Spinal cord (tissue), 10 donors: ENCODE measurements around the gene TRAM2. TPM values are rescaled to one million over a fixed set of nuclear protein-coding genes. Genes with fewer than 3 reads are reported as not detected.

Experiments used
- DNase-seq, 6 donors: peaks; one replicate each; pipeline versions ENCODE4 v3.0.0 to v3.0.0-alpha.2; 2013 to 2015; ENCODE audit warnings: low spot score in 6 of 6, low read depth in 4 of 6
- H3K27ac ChIP-seq: one replicate; pipeline ENCODE4 v1.5.1; 2013; ENCODE audit warnings: low read depth, low read length, control low read depth
- H3K27me3 ChIP-seq: one replicate; pipeline ENCODE4 v1.6.1; 2013; ENCODE audit warnings: low read length; ENCODE audit not compliant: control insufficient read depth, insufficient read depth
- H3K36me3 ChIP-seq: one replicate; pipeline ENCODE4 v1.6.1; 2013; ENCODE audit warnings: low read length; ENCODE audit not compliant: control insufficient read depth, insufficient read depth
- H3K4me1 ChIP-seq: one replicate; pipeline ENCODE4 v1.6.1; 2013; ENCODE audit warnings: low read length; ENCODE audit not compliant: control insufficient read depth, insufficient read depth
- H3K4me3 ChIP-seq: one replicate; pipeline ENCODE4 v1.5.1; 2013; ENCODE audit warnings: low read depth, low read length, control low read depth
- H3K9me3 ChIP-seq: one replicate; pipeline ENCODE4 v1.6.1; 2013; ENCODE audit warnings: low read length; ENCODE audit not compliant: control insufficient read depth, insufficient read depth
- WGBS: methylation state at CpG from one replicate; pipeline ENCODE4 v1.1.5; 2013; ENCODE audit warnings: missing lambda C conversion rate; ENCODE audit not compliant: insufficient coverage; 5-methylcytosine and 5-hydroxymethylcytosine counted together
- polyA plus RNA-seq, 2 donors: library from polyadenylated mRNA; unstranded; fragments of 120-200 nt; gene quantifications; one replicate each; pipeline ENCODE4 v1.2.1, GENCODE V29; 2013; ENCODE audit not compliant: insufficient read length in 2 of 2
- total RNA-seq, 2 donors: library from RNA; depleted of rRNA in 1 of 2; stranded (reverse); fragments of 120-200 nt in 1 of 2; fragments of >200 nt in 1 of 2; gene quantifications; one replicate each; pipeline versions ENCODE4 v1.2.3 to v1.2.4, GENCODE V29; 2013 to 2014
- donor health status: healthy.

TRAM2 gene
- total and polyA plus RNA-seq, 4 donors = 8.6 to 25.4 (median 10.1) TPM

DNA sequence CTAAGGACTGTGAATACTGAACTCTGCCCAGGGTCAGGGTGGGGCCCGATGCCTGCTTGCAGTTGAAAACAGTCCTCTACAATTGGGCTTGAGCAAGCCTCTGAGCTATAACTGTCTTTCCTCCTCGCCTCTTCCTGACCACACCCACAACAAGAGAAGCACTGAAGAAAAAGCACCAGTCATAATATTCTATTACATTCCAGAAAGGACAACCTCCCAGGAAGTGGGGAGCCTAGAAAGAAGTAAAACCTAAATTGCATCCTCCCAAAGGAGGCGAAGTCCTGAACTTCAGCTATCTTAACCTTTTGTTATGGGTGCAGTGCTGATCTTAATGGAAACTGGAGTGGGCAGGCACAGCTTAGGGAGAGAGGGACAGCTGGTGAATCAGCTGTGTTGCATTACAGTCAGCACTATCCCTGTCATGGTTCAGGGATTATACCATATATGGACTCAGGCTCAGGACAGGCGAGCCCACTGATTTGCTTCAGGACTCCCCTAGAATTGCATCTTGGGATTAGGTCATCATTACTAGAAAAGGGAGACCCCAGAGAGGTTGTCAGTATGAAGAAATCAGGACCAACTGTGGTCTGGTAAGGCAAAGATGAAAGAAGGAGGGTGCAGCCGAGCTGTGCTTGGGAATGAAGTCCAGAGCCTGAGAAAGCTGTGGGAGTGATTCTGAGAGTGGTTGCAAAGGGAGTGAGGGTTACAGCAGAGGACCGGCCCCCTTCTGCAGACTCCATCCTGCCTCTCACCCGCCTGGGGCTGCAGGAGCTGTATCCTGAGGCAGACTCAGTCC lies 18.3 kb upstream of the TRAM2 start:
- Histone ChIP-seq H3K27ac (peak overlapping the region; percentile 62), H3K9me3 (no peaks in the 10 kb centered on the region), H3K4me3 (no peak overlapping the region), H3K36me3 (no peaks in the 10 kb centered on the region), H3K4me1 (peaks cover 19% of the 10 kb centered on the region), H3K27me3 (peaks cover 2% of the 10 kb centered on the region)
- DNase-seq = peak in 2 of 6 donors; percentile 29 to 51
- 50% methylated on average over 4 of the region's 7 CpGs for WGBS

DNA sequence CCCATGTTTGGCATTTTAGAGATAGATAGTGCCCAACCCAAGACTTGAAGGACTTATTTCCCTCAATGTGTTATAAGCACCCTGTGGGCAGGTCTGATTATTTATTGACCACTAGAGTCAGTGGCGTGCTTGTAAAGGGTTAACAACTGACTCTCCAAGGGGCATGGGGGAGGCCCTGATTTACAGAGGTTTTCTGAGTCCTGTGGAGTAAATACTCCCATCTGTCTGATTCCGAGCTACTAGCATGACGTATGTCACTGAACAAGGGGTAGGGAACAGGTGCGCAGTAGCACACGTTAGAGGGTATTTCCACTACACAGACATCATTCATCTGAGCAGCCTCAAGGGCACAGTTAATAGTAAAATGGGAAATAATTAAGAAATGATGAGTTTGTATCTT lies 17.4 kb upstream of the TRAM2 start:
- Histone ChIP-seq H3K27ac (no peak overlapping the region), H3K9me3 (no peaks in the 10 kb centered on the region), H3K4me3 (no peak overlapping the region), H3K27me3 (peaks cover 2% of the 10 kb centered on the region), H3K4me1 (peaks cover 28% of the 10 kb centered on the region), H3K36me3 (no peaks in the 10 kb centered on the region)
- 88% methylated on average over 1 of the region's 5 CpGs for WGBS
- no peak for DNase-seq

DNA sequence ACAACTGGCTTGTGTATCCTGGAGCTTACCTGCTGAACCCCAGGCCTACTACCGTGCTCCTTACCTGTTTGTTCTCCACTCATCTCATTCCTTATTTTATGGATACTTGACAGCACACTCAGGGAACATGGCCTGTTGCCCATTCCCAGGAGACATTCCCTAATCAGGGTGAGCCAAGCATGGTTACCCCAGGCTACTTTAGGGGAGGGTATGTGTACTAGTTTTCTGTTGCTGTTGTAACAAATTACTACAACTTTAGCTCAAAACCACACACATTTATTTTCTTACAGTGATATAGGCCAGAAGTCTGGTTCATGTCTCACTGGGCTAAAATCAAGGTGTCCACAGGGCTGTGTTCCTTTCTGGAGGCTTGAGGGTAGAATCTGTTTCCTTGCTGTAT lies 15.0 kb upstream of the TRAM2 start:
- Histone ChIP-seq H3K4me3 (no peak overlapping the region), H3K9me3 (no peaks in the 10 kb centered on the region), H3K4me1 (peaks cover 31% of the 10 kb centered on the region), H3K36me3 (no peaks in the 10 kb centered on the region), H3K27ac (no peak overlapping the region), H3K27me3 (no peaks in the 10 kb centered on the region)
- no peak for DNase-seq
- 57% methylated on average over 1 of the region's 1 CpG for WGBS

DNA sequence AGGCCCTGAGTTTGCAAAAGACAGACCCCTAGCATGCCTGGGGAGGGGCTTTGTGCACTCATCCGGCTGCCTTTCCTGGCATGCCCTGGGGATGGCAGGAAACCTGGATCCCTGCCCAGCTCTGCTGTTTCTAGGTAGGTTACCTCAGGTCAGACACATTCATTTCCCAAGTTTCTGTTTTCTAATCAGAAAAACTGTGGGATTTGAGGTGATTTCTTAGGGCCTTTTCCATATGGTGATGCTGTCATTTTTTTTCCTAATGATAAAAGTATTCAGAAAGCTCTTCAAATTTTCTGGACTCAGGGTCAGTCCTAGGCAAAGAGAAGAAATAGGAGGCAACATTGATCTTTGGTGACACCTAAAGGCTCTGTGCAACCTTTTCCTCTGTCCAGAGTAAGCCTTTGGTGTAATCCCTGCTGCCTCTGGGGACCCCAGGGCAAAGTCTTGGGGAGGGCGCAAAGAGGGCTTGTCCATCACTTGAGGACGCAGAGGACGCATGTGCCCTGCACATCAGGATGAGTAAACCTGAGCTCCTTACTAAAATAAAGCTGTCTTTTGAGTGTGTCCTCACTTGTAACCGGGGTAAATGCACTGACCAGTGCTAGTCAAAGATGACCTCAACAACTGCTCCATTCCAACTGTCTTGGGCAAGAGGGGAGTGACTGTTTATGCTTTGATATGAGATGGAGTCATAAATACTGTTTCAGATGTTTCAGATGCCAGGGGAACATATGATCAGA lies 13.5 kb upstream of the TRAM2 start:
- Histone ChIP-seq H3K9me3 (no peaks in the 10 kb centered on the region), H3K27me3 (no peaks in the 10 kb centered on the region), H3K27ac (no peak overlapping the region), H3K4me3 (no peak overlapping the region), H3K36me3 (no peaks in the 10 kb centered on the region), H3K4me1 (peaks cover 25% of the 10 kb centered on the region)
- DNase-seq = peak in 2 of 6 donors; percentile 66 to 69
- WGBS = 96% methylated on average over 3 of the region's 5 CpGs

DNA sequence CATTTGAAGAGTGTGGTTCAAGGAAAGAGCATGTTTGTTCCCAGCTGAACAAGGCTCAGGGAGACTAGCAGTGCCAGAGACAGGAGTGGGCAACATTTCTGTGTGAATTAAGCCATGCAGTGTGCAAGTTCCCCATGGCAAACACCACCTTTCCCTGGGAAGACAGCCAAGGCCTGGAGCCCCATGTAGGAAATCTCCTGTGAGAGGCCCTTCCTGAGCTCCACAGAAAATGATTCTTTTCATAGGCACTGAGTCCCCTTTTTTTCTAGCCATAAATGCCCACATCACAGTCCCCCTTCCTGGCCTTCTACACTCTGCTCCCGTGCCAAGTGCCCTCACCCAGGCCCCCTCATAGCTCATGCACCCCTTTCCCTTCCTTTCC lies 11.8 kb upstream of the TRAM2 start:
- H3K36me3 ChIP-seq = no peaks in the 10 kb centered on the region
- no peaks in the 10 kb centered on the region for H3K9me3 ChIP-seq
- H3K27me3 ChIP-seq = no peaks in the 10 kb centered on the region
- H3K27ac ChIP-seq = peak overlapping the region; percentile 45
- DNase-seq = peak in 2 of 6 donors; percentile 55 to 78
- WGBS = 33% methylated on average over 1 of the region's 1 CpG
- H3K4me3 ChIP-seq = no peak overlapping the region
- peaks cover 23% of the 10 kb centered on the region for H3K4me1 ChIP-seq

DNA sequence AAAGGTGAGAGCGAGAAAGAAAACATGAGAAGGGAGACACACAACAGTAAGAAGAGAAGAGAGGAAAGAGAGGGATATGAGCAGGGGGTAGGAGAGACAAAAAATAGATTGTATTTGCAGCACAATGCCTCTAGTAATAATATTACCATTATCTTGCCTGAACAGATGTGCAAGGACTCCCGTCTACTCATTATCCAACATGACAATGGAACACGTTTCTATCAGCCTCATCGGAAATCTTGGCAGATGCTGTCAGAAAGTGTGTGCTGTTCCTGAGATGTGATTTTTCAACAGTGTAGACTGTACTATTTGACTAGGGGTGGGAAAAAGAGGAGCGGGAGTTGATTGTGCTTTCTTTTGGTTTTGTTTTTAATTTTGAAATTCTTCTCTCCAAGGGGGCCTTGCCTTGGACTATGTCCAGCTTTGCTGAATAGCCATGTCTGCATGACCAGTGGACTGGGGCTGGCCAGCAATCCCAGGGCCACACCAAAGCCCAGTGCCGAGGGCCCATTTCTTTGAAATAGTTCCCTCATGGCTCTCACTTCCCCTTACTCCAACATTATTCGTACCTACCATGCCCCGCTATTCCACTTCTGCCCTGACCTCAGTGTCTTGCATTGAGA lies 11.3 kb upstream of the TRAM2 start:
- H3K36me3 ChIP-seq = no peaks in the 10 kb centered on the region
- peaks cover 23% of the 10 kb centered on the region for H3K4me1 ChIP-seq
- no peak overlapping the region for H3K4me3 ChIP-seq
- no peaks in the 10 kb centered on the region for H3K9me3 ChIP-seq
- 41% methylated on average over 3 of the region's 8 CpGs for WGBS
- peak in 1 of 6 donors; percentile 10 for DNase-seq
- H3K27ac ChIP-seq = no peak overlapping the region
- H3K27me3 ChIP-seq = no peaks in the 10 kb centered on the region

DNA sequence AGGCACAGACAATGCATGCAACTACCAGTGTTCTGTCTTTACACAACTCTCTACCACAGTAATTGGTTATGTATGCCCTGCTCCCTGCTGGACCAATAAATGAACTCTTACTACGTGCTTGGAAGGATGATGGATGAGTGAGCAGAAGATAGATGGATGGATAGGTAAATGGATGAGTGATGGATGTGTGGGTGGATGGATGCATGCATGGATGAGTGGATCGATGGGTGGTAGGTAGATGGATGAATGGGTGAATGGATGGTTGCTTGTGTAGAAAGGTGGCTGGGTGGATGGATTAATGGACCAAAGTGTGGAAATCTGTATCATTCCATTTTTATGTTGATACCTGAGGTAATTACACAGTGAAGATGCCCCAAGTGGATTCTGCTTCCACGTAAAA lies 10.1 kb upstream of the TRAM2 start:
- peaks cover 23% of the 10 kb centered on the region for H3K4me1 ChIP-seq
- H3K27me3 ChIP-seq = no peaks in the 10 kb centered on the region
- H3K9me3 ChIP-seq = no peaks in the 10 kb centered on the region
- no peak for DNase-seq
- 86% methylated on average over 2 of the region's 3 CpGs for WGBS
- H3K4me3 ChIP-seq = no peak overlapping the region
- H3K36me3 ChIP-seq = no peaks in the 10 kb centered on the region
- no peak overlapping the region for H3K27ac ChIP-seq

DNA sequence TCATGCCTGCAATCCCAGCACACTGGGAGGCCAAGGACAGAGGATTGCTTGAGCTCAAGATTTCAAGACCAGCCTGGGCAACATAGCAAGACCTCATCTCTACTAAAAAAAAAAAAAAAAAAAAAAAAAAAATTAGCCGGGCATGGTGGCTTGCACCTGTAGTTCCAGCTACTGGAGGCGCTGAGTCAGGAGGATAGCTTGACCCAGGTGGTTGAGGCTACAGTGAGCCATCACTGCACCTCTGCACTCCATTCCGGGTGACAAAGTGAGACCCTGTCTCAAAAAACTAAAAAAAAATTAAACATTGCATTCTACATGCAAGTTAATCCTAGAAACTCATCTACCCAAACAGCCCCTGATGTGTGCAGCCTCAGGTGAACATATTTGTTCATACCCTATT lies 7.3 kb upstream of the TRAM2 start:
- Histone ChIP-seq H3K36me3 (no peaks in the 10 kb centered on the region), H3K4me1 (peaks cover 10% of the 10 kb centered on the region), H3K9me3 (no peaks in the 10 kb centered on the region), H3K27me3 (no peaks in the 10 kb centered on the region), H3K4me3 (no peak overlapping the region), H3K27ac (no peak overlapping the region)
- DNase-seq = no peak
- WGBS = 90% methylated on average over 2 of the region's 3 CpGs

DNA sequence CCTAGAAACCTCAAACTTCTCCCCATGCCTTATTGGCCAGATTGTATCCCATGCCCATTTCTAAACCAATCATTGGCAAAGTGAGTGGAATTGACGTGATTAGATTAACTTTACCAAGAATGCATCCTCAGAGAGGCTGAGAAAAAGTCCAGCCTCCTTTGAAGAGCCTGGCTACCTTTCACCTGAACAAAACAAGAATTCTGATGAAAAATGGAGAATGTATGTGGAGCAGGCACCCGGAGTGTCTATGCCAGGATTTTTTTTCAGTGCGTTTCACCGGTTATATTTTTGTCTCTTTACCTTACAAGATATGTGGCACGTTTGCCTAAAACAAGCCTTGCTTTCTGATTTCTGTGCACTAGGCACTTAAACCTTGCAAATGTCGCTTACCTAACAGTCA lies 6.1 kb upstream of the TRAM2 start:
- no peaks in the 10 kb centered on the region for H3K36me3 ChIP-seq
- DNase-seq = no peak
- no peak overlapping the region for H3K27ac ChIP-seq
- H3K27me3 ChIP-seq = no peaks in the 10 kb centered on the region
- WGBS = 94% methylated on average over 5 of the region's 6 CpGs
- no peaks in the 10 kb centered on the region for H3K9me3 ChIP-seq
- H3K4me3 ChIP-seq = no peak overlapping the region
- no peaks in the 10 kb centered on the region for H3K4me1 ChIP-seq
